ENCODE data around the gene GPR18. TPM values are rescaled to one million over a fixed set of nuclear protein-coding genes. Genes with fewer than 3 reads are reported as not detected.

GPR18 gene
- total and polyA plus RNA-seq, 2 of the 4 experiments (the other 2 are of a cell fraction), result not detected

GRCh38 chr13:99255271-99255670, 2.9 kb downstream of the GPR18 start:
- Histone ChIP-seq H2BK20ac (ENCODE audit: low read depth, low read length) (no peak overlapping the region), H2BK5ac (ENCODE audit: low read depth, low read length, poor library complexity, severe bottlenecking) (no peak overlapping the region), H3K27me3 (ENCODE audit: control insufficient read depth, insufficient read depth, low read length) (no peaks in the 10 kb centered on the region), H3K23ac (ENCODE audit: low read depth, low read length) (no peak overlapping the region), H3K79me1 (ENCODE audit: low read depth in 1 of 2, low read length in 2 of 2) (peaks cover 4 to 9% of the 10 kb centered on the region in 2 experiments; a peak in 2 of 4 replicates), H4K8ac (ENCODE audit: low read depth in 2 of 2, low read length in 2 of 2) (no peak overlapping the region), H2AK5ac (ENCODE audit: low read depth, low read length) (no peak overlapping the region), H3K14ac (replicated peaks; ENCODE audit: low read depth, low read length) (no peak overlapping the region), H2AFZ (replicated peaks; ENCODE audit: low read length, poor library complexity) (no peak overlapping the region), H3K9ac (ENCODE audit: low read depth, low read length) (no peak overlapping the region), H2AK9ac (replicated peaks; ENCODE audit: low read depth, low read length, poor library complexity) (no peak overlapping the region), H4K91ac (ENCODE audit: insufficient read depth, low read depth, low read length) (no peak overlapping the region), H2BK15ac (ENCODE audit: low read depth, low read length) (no peak overlapping the region), H2BK120ac (ENCODE audit: low read depth, low read length) (no peak overlapping the region), H3K18ac (ENCODE audit: low read depth, low read length) (no peak overlapping the region), H3K9me1 (ENCODE audit: insufficient read depth, low read length) (peaks cover 3% of the 10 kb centered on the region; the same call in 1 of the 2 replicates), H3K36me3 (ENCODE audit: control insufficient read depth, insufficient read depth, low read length) (peaks cover 9% of the 10 kb centered on the region), H4K20me1 (ENCODE audit: insufficient read depth, low read length) (no peaks in the 10 kb centered on the region), H3K56ac (ENCODE audit: extremely low read depth, insufficient read depth, low read length) (no peak overlapping the region), H3K4me3 (ENCODE audit: insufficient read depth, low read depth, low read length) (no peak overlapping the region), H3K4ac (ENCODE audit: low read depth, low read length) (no peak overlapping the region), H3K4me1 (ENCODE audit: control insufficient read depth, insufficient read depth, low read length) (peaks cover 4% of the 10 kb centered on the region; the same call in 1 of the 2 replicates), H3K4me2 (ENCODE audit: low read depth, low read length) (no peak overlapping the region), H4K5ac (ENCODE audit: low read depth, low read length) (no peak overlapping the region), H3K27ac (ENCODE audit: insufficient read depth, low read length) (no peak overlapping the region), H3K9me3 (ENCODE audit: control insufficient read depth, insufficient read depth, low read length) (no peaks in the 10 kb centered on the region)
- WGBS, 2 experiments (ENCODE audit: extremely low coverage in 2 of 2, insufficient read length in 1 of 2), result 85% methylated on average over 5 of the region's 10 CpGs; no CpG with 5 or more reads in 1 of the 2 experiments
- intact Hi-C loops (cut with micrococcal nuclease) (loop anchor here (5.0 kb wide), 1 partner anchor 53 kb away; the partner anchor contains the start of gene UBAC2), dilution Hi-C loops (cut with HindIII; ENCODE audit: low sequenced_read_pairs, unreplicated experiment) (no loop called here), in situ Hi-C loops (cut with MboI; ENCODE audit: low sequenced_read_pairs) (no loop called here)
- ChIA-PET POLR2A (ENCODE audit: unreplicated experiment) (no interaction called here), CTCF (interaction anchor here (1.0 to 1.1 kb wide), 2 partner anchors 14 to 79 kb away, joined by 3 read pairs; no protein-coding TSS in a partner anchor)
- TF ChIP-seq NFE2L2 (IDR thresholded peaks at IDR 0.05; ENCODE audit: low read depth, low read length), result no peak
- no peak for TF ChIP-seq USF2 (IDR thresholded peaks at IDR 0.05; ENCODE audit: low read depth, low read length)
- TF ChIP-seq MAFK (IDR thresholded peaks at IDR 0.05; ENCODE audit: low read depth, low read length), result no peak
- no peak for TF ChIP-seq MAZ (IDR thresholded peaks at IDR 0.05; ENCODE audit: borderline replicate concordance, low read depth, low read length)
- TF ChIP-seq BHLHE40 (IDR thresholded peaks at IDR 0.05; ENCODE audit: low read depth, low read length), result no peak
- TF ChIP-seq SMC3 (IDR thresholded peaks at IDR 0.05; ENCODE audit: low read depth, low read length), result no peak
- TF ChIP-seq RFX5 (IDR thresholded peaks at IDR 0.05; ENCODE audit: low read depth, low read length), result no peak
- TF ChIP-seq ELK1 (IDR thresholded peaks at IDR 0.05; ENCODE audit: borderline replicate concordance, low read depth, low read length), result no peak
- no TSS peak for BruUV-seq (replicated peaks)
- DNase-seq (no peak), ATAC-seq (ENCODE audit: low read depth) (no peak)

All from IMR-90 (cell line).